SK-N-SH (cell line): ENCODE data around the gene PGAM2. TPM values are rescaled to one million over a fixed set of nuclear protein-coding genes. Genes with fewer than 3 reads are reported as not detected.

ENCODE experiments used
- CTCF ChIA-PET: fragments of 300-600, 350-600 bp; formaldehyde crosslinking; extraction: SDS; loops from one replicate; lab custom pipeline; 2021; lab: Yijun Ruan, JAX
- POLR2A ChIA-PET: fragments of 350-600 bp; sonication (Branson Sonifier 250); formaldehyde crosslinking; extraction: SDS; loops from one replicate; lab custom pipeline; 2020; ENCODE audit warnings: antibody characterized with exemption, inconsistent platforms; lab: Yijun Ruan, JAX
- DNase-seq: peaks from one replicate; pipeline ENCODE4 v3.0.0; 2012
- H2AFZ ChIP-seq: fragments of 200-600 bp; sonication (generic); 2 replicates; pipeline ENCODE4 v1.8.1; 2016; ENCODE audit warnings: antibody characterized with exemption, mild to moderate bottlenecking, low read depth
- H3F3A ChIP-seq: fragments of 200-600 bp; sonication (generic); replicated peaks from 2 replicates; pipeline ENCODE3; 2016; ENCODE audit warnings: antibody characterized with exemption, mild to moderate bottlenecking; ENCODE audit not compliant: insufficient read depth
- H3K27ac ChIP-seq, 2 experiments: fragments of 200-500 bp in 1 of 2; fragments of 200-600 bp in 1 of 2; sonication (Bioruptor generic) in 1 of 2; sonication (generic), shearing (Covaris generic) in 1 of 2; 2 replicates each; pipeline versions ENCODE4 v1.5.1 to v1.6.1; 2014 to 2016; ENCODE audit warnings: low read depth in 2 of 2, inconsistent platforms in 1 of 2, low read length in 1 of 2, mild to moderate bottlenecking in 1 of 2, mixed read lengths in 1 of 2
- H3K27me3 ChIP-seq: fragments of 200-600 bp; sonication (generic), shearing (Covaris generic); 2 replicates; pipeline ENCODE4 v1.6.1; 2016; ENCODE audit warnings: mixed run types; ENCODE audit not compliant: insufficient read depth
- H3K36me3 ChIP-seq, 2 experiments: fragments of 200-500 bp in 1 of 2; fragments of 200-600 bp in 1 of 2; sonication (Bioruptor generic) in 1 of 2; sonication (generic) in 1 of 2; replicated peaks in 1 of 2; 2 replicates each; pipeline versions ENCODE3 to v1.5.1; 2014 to 2016; ENCODE audit warnings: low read length in 1 of 2, mild to moderate bottlenecking in 1 of 2; ENCODE audit not compliant: insufficient read depth in 2 of 2, control insufficient read depth in 1 of 2
- H3K4me1 ChIP-seq, 2 experiments: fragments of 200-500 bp in 1 of 2; fragments of 200-600 bp in 1 of 2; sonication (Bioruptor generic) in 1 of 2; sonication (generic), shearing (Covaris generic) in 1 of 2; 2 replicates each; pipeline versions ENCODE4 v1.5.1 to v1.6.1; 2014 to 2016; ENCODE audit warnings: low read depth in 1 of 2, low read length in 1 of 2, mixed run types in 1 of 2; ENCODE audit not compliant: insufficient read depth in 2 of 2, control insufficient read depth in 1 of 2
- H3K4me2 ChIP-seq: fragments of 200-600 bp; sonication (generic), shearing (Covaris generic); 2 replicates; pipeline ENCODE4 v1.6.1; 2017; ENCODE audit warnings: mixed run types
- H3K4me3 ChIP-seq, 2 experiments: fragments of 200-500 bp in 1 of 2; fragments of 200-600 bp in 1 of 2; sonication (Bioruptor generic) in 1 of 2; sonication (generic), shearing (Covaris generic) in 1 of 2; 2 replicates each; pipeline versions ENCODE4 v1.5.1 to v1.8.1; 2014 to 2016; ENCODE audit warnings: low read depth in 2 of 2, inconsistent platforms in 1 of 2, low read length in 1 of 2, mild to moderate bottlenecking in 1 of 2, mixed read lengths in 1 of 2, moderate library complexity in 1 of 2
- H3K79me2 ChIP-seq: fragments of 200-600 bp; sonication (generic); 2 replicates; pipeline ENCODE4 v1.8.1; 2017; ENCODE audit warnings: mild to moderate bottlenecking; ENCODE audit not compliant: insufficient read depth
- H3K9ac ChIP-seq: fragments of 200-600 bp; sonication (generic); 2 replicates; pipeline ENCODE4 v1.6.1; 2017; ENCODE audit warnings: mixed run types
- H3K9me2 ChIP-seq: fragments of 200-600 bp; sonication (generic); 2 replicates; pipeline ENCODE4 v1.6.1; 2017; ENCODE audit warnings: mixed run types
- H3K9me3 ChIP-seq: fragments of 200-600 bp; sonication (generic); 2 replicates; pipeline ENCODE4 v1.6.1; 2017; ENCODE audit warnings: mixed run types, mild to moderate bottlenecking, moderate library complexity
- H4K20me1 ChIP-seq: fragments of 200-600 bp; sonication (generic); 2 replicates; pipeline ENCODE4 v1.6.1; 2017; ENCODE audit warnings: mild to moderate bottlenecking, mixed run types; ENCODE audit not compliant: insufficient read depth
- FOSL2 ChIP-seq: IDR thresholded peaks from 2 replicates; pipeline ENCODE4 v1.4.0; 2012; ENCODE audit warnings: low read depth, mild to moderate bottlenecking, moderate library complexity, borderline replicate concordance
- FOXM1 ChIP-seq: IDR thresholded peaks from 2 replicates; pipeline ENCODE4 v1.4.0; 2012; ENCODE audit warnings: low read depth, mild to moderate bottlenecking
- MEF2A ChIP-seq: IDR thresholded peaks from 2 replicates; pipeline ENCODE4 v1.4.0; 2012; ENCODE audit warnings: low read depth, borderline replicate concordance
- RCOR1 ChIP-seq: fragments of 150-350 bp; IDR thresholded peaks from 2 replicates; pipeline ENCODE4 v1.6.1; 2017; ENCODE audit warnings: antibody characterized with exemption, low read length
- RFX5 ChIP-seq: IDR thresholded peaks from 2 replicates; pipeline ENCODE4 v1.6.1; 2012; ENCODE audit warnings: mild to moderate bottlenecking, improper control_type of control experiment, low read length
- SIN3A ChIP-seq: IDR thresholded peaks from 2 replicates; pipeline ENCODE4 v1.6.1; 2012; ENCODE audit warnings: low read depth, mild to moderate bottlenecking, low read length, moderate library complexity, borderline replicate concordance
- SMC3 ChIP-seq: IDR thresholded peaks from 2 replicates; pipeline ENCODE4 v1.6.1; 2012; ENCODE audit warnings: low read depth, low read length, improper control_type of control experiment
- TAF1 ChIP-seq: IDR thresholded peaks from 2 replicates; pipeline ENCODE4 v1.6.1; 2012; ENCODE audit warnings: low read depth, mild to moderate bottlenecking, low read length, moderate library complexity, borderline replicate concordance
- TEAD4 ChIP-seq: IDR thresholded peaks from 2 replicates; pipeline ENCODE4 v1.4.0; 2012; ENCODE audit warnings: mild to moderate bottlenecking, borderline replicate concordance; ENCODE audit not compliant: insufficient read depth
- YY1 ChIP-seq: IDR thresholded peaks from 2 replicates; pipeline ENCODE4 v1.4.0; 2012; ENCODE audit warnings: low read depth, mild to moderate bottlenecking
- WGBS: methylation state at CpG from one replicate; pipeline ENCODE4 v1.1.6; 2017; ENCODE audit warnings: low lambda C conversion rate; 5-methylcytosine and 5-hydroxymethylcytosine counted together
- polyA plus RNA-seq, 3 experiments: library from polyadenylated mRNA; depleted of rRNA; stranded (reverse); fragments of >200 nt; gene quantifications; 2 replicates each; pipeline ENCODE4 v1.2.3, GENCODE V29; 2012
- TF ChIP-seq, protein P1 (sequence below): IDR thresholded peaks from 2 replicates; pipeline ENCODE4; 2012
- TF ChIP-seq, protein P2 (sequence below): fragments of 200-600 bp; sonication (generic); IDR thresholded peaks from 2 replicates; pipeline ENCODE4 v1.6.1; 2017; ENCODE audit warnings: antibody characterized with exemption, mild to moderate bottlenecking, moderate library complexity
- TF ChIP-seq, protein P3 (sequence below): IDR thresholded peaks from 2 replicates; pipeline ENCODE4 v1.4.0; 2012; ENCODE audit warnings: low read depth, borderline replicate concordance
- TF ChIP-seq, protein P4 (sequence below): fragments of 150-350 bp; IDR thresholded peaks from 2 replicates; pipeline ENCODE4 v1.6.1; 2017; ENCODE audit warnings: antibody characterized with exemption, low read length, low read depth, borderline replicate concordance

Gene PGAM2
- polyA plus RNA-seq, 1 of the 3 experiments (the other 2 are of a cell fraction): 0.79 TPM

DNA sequence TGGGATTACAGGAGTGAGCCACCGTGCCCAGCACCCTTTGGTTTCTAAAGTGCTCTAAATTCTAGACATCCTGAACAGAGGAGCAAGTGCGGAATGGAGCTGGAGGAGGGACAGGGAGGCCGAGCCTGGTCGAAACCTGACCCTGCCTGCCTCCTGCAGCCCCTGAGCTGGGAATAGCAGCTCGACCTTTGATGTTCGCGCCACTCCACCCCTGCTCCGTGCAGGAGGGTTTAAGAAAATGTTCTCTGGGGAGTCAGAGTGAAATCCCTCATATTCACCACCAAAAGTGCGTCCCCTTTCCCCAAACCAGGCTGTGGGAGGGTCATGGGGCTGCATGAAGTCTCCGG is 1.8 kb downstream of the PGAM2 start:
- H3K9ac ChIP-seq: no peak overlapping the region
- POLR2A ChIA-PET: interaction anchor here (0.9 to 1.5 kb wide), 3 partner anchors 9 to 78 kb away, joined by 3 to 6 read pairs (median 5); no protein-coding TSS in a partner anchor
- CTCF ChIA-PET: interaction anchor here (0.9 to 2.5 kb wide), 6 partner anchors 9 to 139 kb away, joined by 3 to 11 read pairs (median 4); no protein-coding TSS in a partner anchor

More for the DNA sequence above, 1.8 kb downstream of the PGAM2 start:
- no peaks in the 10 kb centered on the region for H3K9me3 ChIP-seq
- no peaks in the 10 kb centered on the region for H3K9me2 ChIP-seq
- DNase-seq: no peak
- no peak overlapping the region for H3K4me3 ChIP-seq
- H3K36me3 ChIP-seq: peaks cover 10 to 41% of the 10 kb centered on the region in 2 experiments
- no peak overlapping the region; a peak in 1 of 4 replicates for H3K27ac ChIP-seq
- no peaks in the 10 kb centered on the region for H4K20me1 ChIP-seq
- H3K4me1 ChIP-seq: peaks cover 4 to 43% of the 10 kb centered on the region in 2 experiments; a peak in 3 of 4 replicates
- TF ChIP-seq RCOR1 (no peak), RFX5 (no peak), TAF1 (no peak), YY1 (no peak), FOSL2 (no peak), SMC3 (no peak), FOXM1 (no peak), MEF2A (no peak), TEAD4 (no peak), SIN3A (no peak)
- TF ChIP-seq, protein P1, sequence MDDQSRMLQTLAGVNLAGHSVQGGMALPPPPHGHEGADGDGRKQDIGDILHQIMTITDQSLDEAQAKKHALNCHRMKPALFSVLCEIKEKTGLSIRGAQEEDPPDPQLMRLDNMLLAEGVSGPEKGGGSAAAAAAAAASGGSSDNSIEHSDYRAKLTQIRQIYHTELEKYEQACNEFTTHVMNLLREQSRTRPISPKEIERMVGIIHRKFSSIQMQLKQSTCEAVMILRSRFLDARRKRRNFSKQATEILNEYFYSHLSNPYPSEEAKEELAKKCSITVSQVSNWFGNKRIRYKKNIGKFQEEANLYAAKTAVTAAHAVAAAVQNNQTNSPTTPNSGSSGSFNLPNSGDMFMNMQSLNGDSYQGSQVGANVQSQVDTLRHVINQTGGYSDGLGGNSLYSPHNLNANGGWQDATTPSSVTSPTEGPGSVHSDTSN: no peak
- TF ChIP-seq, protein P2, sequence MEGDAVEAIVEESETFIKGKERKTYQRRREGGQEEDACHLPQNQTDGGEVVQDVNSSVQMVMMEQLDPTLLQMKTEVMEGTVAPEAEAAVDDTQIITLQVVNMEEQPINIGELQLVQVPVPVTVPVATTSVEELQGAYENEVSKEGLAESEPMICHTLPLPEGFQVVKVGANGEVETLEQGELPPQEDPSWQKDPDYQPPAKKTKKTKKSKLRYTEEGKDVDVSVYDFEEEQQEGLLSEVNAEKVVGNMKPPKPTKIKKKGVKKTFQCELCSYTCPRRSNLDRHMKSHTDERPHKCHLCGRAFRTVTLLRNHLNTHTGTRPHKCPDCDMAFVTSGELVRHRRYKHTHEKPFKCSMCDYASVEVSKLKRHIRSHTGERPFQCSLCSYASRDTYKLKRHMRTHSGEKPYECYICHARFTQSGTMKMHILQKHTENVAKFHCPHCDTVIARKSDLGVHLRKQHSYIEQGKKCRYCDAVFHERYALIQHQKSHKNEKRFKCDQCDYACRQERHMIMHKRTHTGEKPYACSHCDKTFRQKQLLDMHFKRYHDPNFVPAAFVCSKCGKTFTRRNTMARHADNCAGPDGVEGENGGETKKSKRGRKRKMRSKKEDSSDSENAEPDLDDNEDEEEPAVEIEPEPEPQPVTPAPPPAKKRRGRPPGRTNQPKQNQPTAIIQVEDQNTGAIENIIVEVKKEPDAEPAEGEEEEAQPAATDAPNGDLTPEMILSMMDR: no peak
- TF ChIP-seq, protein P3, sequence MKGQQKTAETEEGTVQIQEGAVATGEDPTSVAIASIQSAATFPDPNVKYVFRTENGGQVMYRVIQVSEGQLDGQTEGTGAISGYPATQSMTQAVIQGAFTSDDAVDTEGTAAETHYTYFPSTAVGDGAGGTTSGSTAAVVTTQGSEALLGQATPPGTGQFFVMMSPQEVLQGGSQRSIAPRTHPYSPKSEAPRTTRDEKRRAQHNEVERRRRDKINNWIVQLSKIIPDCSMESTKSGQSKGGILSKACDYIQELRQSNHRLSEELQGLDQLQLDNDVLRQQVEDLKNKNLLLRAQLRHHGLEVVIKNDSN: no peak
- TF ChIP-seq, protein P4, sequence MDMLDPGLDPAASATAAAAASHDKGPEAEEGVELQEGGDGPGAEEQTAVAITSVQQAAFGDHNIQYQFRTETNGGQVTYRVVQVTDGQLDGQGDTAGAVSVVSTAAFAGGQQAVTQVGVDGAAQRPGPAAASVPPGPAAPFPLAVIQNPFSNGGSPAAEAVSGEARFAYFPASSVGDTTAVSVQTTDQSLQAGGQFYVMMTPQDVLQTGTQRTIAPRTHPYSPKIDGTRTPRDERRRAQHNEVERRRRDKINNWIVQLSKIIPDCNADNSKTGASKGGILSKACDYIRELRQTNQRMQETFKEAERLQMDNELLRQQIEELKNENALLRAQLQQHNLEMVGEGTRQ: no peak
- H3K27me3 ChIP-seq: no peaks in the 10 kb centered on the region
- no peak overlapping the region for H2AFZ ChIP-seq
- H3K4me2 ChIP-seq: no peak overlapping the region
- WGBS: 98% methylated on average over 8 of the region's 10 CpGs
- no peaks in the 10 kb centered on the region for H3K79me2 ChIP-seq
- peaks cover 24% of the 10 kb centered on the region for H3F3A ChIP-seq
